ENCODE data around the gene KLRF2.

DNA sequence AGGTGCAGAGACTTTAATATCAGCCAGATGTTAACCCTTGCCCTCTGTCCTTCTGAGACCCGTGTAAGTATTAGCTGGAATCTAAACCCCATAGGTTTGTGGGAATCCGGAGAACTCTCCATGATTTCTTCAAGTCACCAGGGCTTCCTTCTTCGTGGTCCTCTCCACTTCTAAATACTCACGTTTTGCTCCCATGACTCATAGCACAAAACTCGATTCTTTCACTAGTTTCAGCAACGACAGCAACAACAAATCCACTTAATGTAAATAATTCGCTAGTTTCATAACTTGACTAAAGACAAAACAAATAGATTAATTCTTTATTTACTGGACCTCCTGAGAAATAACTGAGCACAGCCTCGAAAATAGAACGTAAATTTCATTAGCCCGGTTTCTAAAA lies 55.3 kb downstream of the KLRF2 start:
- TF ChIP-seq, protein P1, sequence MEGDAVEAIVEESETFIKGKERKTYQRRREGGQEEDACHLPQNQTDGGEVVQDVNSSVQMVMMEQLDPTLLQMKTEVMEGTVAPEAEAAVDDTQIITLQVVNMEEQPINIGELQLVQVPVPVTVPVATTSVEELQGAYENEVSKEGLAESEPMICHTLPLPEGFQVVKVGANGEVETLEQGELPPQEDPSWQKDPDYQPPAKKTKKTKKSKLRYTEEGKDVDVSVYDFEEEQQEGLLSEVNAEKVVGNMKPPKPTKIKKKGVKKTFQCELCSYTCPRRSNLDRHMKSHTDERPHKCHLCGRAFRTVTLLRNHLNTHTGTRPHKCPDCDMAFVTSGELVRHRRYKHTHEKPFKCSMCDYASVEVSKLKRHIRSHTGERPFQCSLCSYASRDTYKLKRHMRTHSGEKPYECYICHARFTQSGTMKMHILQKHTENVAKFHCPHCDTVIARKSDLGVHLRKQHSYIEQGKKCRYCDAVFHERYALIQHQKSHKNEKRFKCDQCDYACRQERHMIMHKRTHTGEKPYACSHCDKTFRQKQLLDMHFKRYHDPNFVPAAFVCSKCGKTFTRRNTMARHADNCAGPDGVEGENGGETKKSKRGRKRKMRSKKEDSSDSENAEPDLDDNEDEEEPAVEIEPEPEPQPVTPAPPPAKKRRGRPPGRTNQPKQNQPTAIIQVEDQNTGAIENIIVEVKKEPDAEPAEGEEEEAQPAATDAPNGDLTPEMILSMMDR (IDR thresholded peaks at IDR 0.05), result no peak
- TF ChIP-seq EP300 (IDR thresholded peaks at IDR 0.05) (no peak), POLR2A (IDR thresholded peaks at IDR 0.05) (no peak)

Data from stomach (tissue), 4 donors.